ENCODE results near the gene MLKL. TPM values are rescaled to one million over a fixed set of nuclear protein-coding genes. Genes with fewer than 3 reads are reported as not detected.

The MLKL gene
- total RNA-seq, 4 donors from 2014 or later: 17.1 to 62.5 (median 19.6) TPM

- intact Hi-C loops (cut with DNase I; ENCODE audit: low total_unique reads): no loop called here
- Histone ChIP-seq H3K9me3 (no peaks in the 10 kb centered on the region), H3K4me1 (no peaks in the 10 kb centered on the region), H3K4me3 (no peak overlapping the region), H3K27ac (no peak overlapping the region), H3K36me3 (peaks cover 0 to 50% (median 16%) of the 10 kb centered on the region in 4 donors), H3K27me3 (no peaks in the 10 kb centered on the region)
- no peak for DNase-seq
- WGBS, 2 donors (ENCODE audit: low coverage in 1 of 2): 81 to 85% methylated on average over 7 of the region's 7 CpGs
- in situ Hi-C loops (cut with MboI; ENCODE audit: low pct_ligation_motif_present in 1 of 4, low pct_unique_long_range_greater_than_20kb in 1 of 4, low sequenced_read_pairs in 3 of 4): loop anchor here in 1 of 4 donors (25.0 kb wide), 1 partner anchor 326 kb away; no protein-coding TSS in a partner anchor
- TF ChIP-seq, protein P1, sequence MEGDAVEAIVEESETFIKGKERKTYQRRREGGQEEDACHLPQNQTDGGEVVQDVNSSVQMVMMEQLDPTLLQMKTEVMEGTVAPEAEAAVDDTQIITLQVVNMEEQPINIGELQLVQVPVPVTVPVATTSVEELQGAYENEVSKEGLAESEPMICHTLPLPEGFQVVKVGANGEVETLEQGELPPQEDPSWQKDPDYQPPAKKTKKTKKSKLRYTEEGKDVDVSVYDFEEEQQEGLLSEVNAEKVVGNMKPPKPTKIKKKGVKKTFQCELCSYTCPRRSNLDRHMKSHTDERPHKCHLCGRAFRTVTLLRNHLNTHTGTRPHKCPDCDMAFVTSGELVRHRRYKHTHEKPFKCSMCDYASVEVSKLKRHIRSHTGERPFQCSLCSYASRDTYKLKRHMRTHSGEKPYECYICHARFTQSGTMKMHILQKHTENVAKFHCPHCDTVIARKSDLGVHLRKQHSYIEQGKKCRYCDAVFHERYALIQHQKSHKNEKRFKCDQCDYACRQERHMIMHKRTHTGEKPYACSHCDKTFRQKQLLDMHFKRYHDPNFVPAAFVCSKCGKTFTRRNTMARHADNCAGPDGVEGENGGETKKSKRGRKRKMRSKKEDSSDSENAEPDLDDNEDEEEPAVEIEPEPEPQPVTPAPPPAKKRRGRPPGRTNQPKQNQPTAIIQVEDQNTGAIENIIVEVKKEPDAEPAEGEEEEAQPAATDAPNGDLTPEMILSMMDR (IDR thresholded peaks at IDR 0.05): no peak
- TF ChIP-seq POLR2A (IDR thresholded peaks at IDR 0.05) (no peak), EP300 (IDR thresholded peaks at IDR 0.05; ENCODE audit: low read depth) (no peak), POLR2AphosphoS5 (IDR thresholded peaks at IDR 0.05) (no peak)
Measured at GRCh38 chr16:74637742-74638453, 62.8 kb downstream of the MLKL start.

DNA sequence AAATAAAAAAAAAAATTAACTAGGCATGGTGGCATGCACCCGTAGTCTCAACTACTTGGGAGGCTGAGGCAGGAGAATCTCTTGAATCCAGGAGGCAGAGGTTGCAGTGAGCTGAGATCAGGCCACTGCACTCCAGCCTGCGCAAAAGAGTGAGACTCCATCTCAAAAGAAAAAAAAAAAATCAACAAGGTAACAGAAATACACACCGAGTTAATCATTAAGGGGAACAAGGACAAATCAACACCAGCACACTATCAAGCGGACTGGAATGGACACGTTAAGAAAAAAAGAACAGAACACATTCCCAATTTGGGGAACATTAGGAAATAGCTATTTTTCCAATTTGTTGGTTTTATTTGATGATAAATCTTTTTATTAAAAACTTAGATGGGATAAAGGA is 65.4 kb downstream of the MLKL start:
- no peaks in the 10 kb centered on the region for H3K27me3 ChIP-seq
- TF ChIP-seq POLR2AphosphoS5 (IDR thresholded peaks at IDR 0.05) (no peak), POLR2A (IDR thresholded peaks at IDR 0.05) (no peak), EP300 (IDR thresholded peaks at IDR 0.05; ENCODE audit: low read depth) (no peak)
- TF ChIP-seq, protein P1 (IDR thresholded peaks at IDR 0.05): no peak
- no peak overlapping the region for H3K4me3 ChIP-seq
- no peak overlapping the region for H3K27ac ChIP-seq
- no peak for DNase-seq
- intact Hi-C loops (cut with DNase I; ENCODE audit: low total_unique reads): no loop called here
- in situ Hi-C loops (cut with MboI; ENCODE audit: low pct_ligation_motif_present in 1 of 4, low pct_unique_long_range_greater_than_20kb in 1 of 4, low sequenced_read_pairs in 3 of 4): loop anchor here in 1 of 4 donors (25.0 kb wide), 1 partner anchor 323 kb away; no protein-coding TSS in a partner anchor
- no peaks in the 10 kb centered on the region for H3K4me1 ChIP-seq
- H3K9me3 ChIP-seq: no peaks in the 10 kb centered on the region
- H3K36me3 ChIP-seq: peaks cover 0 to 61% (median 25%) of the 10 kb centered on the region in 4 donors
- 61 to 79% methylated on average over 5 of the region's 5 CpGs for WGBS, 2 donors (ENCODE audit: low coverage in 1 of 2)

DNA sequence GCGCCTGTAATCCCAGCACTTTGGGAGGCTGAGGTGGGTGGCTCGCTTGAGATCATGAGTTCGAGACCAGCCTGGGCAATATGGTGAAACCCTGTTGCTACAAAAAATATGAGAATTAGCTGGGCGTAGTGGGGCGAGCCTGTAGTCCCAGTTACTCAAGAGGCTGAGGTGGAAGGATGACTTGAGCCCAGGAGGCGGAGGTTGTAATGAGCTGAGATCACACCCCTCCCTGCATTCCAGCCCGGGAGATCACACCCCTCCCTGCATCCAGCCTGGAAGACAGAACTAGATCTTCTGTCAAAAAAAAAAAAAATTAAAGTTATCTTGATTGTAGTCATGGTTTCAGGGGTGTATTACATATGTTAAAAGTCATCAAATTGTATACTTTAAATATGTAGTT is 67.0 kb downstream of the MLKL start:
- no peaks in the 10 kb centered on the region for H3K4me1 ChIP-seq
- in situ Hi-C loops (cut with MboI; ENCODE audit: low pct_ligation_motif_present in 1 of 4, low pct_unique_long_range_greater_than_20kb in 1 of 4, low sequenced_read_pairs in 3 of 4): loop anchor here in 1 of 4 donors (25.0 kb wide), 1 partner anchor 321 kb away; no protein-coding TSS in a partner anchor

More for the DNA sequence above, 67.0 kb downstream of the MLKL start:
- no peak for DNase-seq
- Histone ChIP-seq H3K4me3 (no peak overlapping the region), H3K27ac (no peak overlapping the region), H3K27me3 (no peaks in the 10 kb centered on the region), H3K9me3 (no peaks in the 10 kb centered on the region), H3K36me3 (peaks cover 0 to 62% (median 32%) of the 10 kb centered on the region in 4 donors)
- 83 to 90% methylated on average over 4 to 7 of the region's 7 CpGs for WGBS, 2 donors (ENCODE audit: low coverage in 1 of 2)
- no peak for TF ChIP-seq POLR2A (IDR thresholded peaks at IDR 0.05)
- TF ChIP-seq EP300 (IDR thresholded peaks at IDR 0.05; ENCODE audit: low read depth): no peak
- TF ChIP-seq, protein P1 (IDR thresholded peaks at IDR 0.05): no peak
- TF ChIP-seq POLR2AphosphoS5 (IDR thresholded peaks at IDR 0.05): no peak
- intact Hi-C loops (cut with DNase I; ENCODE audit: low total_unique reads): no loop called here

Measured in transverse colon (tissue), 4 donors.